ENCODE results near the gene ZNF101.

DNA sequence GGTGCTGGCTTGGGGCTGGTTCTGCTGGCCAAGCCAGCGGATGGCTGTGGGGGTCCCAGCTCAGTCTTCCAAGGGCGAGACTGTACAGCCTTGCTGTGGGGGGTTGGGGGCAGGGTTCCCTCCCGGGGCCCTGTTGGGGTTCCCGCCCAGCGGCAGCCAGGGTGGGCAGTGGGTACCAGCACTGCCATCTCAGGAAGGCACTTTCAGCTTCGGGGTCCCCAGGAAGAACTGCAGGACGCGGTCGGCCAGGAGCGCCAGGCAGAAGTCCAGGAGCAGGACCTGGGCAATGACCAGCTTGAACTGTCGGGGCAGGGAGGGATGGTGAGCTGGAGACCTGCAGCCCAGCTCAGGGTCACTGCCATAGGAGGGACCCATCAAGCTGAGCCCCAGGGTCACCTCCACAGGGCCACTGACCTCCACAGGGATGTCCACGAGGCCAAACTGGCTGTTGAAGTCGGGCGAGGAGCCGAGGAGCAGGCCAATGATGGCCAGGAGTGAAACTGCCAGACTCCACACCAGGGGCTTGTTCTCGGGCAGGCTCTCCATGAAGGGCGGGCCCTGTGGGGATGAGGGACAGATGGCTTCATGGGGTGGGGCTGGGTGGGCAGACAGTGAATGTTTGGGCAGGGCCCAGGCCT lies 23.3 kb upstream of the ZNF101 start:
- TF ChIP-seq, protein P1, sequence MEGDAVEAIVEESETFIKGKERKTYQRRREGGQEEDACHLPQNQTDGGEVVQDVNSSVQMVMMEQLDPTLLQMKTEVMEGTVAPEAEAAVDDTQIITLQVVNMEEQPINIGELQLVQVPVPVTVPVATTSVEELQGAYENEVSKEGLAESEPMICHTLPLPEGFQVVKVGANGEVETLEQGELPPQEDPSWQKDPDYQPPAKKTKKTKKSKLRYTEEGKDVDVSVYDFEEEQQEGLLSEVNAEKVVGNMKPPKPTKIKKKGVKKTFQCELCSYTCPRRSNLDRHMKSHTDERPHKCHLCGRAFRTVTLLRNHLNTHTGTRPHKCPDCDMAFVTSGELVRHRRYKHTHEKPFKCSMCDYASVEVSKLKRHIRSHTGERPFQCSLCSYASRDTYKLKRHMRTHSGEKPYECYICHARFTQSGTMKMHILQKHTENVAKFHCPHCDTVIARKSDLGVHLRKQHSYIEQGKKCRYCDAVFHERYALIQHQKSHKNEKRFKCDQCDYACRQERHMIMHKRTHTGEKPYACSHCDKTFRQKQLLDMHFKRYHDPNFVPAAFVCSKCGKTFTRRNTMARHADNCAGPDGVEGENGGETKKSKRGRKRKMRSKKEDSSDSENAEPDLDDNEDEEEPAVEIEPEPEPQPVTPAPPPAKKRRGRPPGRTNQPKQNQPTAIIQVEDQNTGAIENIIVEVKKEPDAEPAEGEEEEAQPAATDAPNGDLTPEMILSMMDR (IDR thresholded peaks at IDR 0.05): no peak
- TF ChIP-seq ATF1 (CRISPR knock-in tag; IDR thresholded peaks at IDR 0.05) (no peak), CREB1 (CRISPR knock-in tag; IDR thresholded peaks at IDR 0.05) (no peak), FOXP1 (CRISPR knock-in tag; IDR thresholded peaks at IDR 0.05; ENCODE audit: borderline replicate concordance) (no peak), GRHL2 (CRISPR knock-in tag; IDR thresholded peaks at IDR 0.05; ENCODE audit: insufficient replicate concordance, severe bottlenecking) (no peak)
- TF ChIP-seq, protein P2, sequence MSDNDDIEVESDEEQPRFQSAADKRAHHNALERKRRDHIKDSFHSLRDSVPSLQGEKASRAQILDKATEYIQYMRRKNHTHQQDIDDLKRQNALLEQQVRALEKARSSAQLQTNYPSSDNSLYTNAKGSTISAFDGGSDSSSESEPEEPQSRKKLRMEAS (CRISPR knock-in tag; IDR thresholded peaks at IDR 0.05): no peak
- TF ChIP-seq, protein P3, sequence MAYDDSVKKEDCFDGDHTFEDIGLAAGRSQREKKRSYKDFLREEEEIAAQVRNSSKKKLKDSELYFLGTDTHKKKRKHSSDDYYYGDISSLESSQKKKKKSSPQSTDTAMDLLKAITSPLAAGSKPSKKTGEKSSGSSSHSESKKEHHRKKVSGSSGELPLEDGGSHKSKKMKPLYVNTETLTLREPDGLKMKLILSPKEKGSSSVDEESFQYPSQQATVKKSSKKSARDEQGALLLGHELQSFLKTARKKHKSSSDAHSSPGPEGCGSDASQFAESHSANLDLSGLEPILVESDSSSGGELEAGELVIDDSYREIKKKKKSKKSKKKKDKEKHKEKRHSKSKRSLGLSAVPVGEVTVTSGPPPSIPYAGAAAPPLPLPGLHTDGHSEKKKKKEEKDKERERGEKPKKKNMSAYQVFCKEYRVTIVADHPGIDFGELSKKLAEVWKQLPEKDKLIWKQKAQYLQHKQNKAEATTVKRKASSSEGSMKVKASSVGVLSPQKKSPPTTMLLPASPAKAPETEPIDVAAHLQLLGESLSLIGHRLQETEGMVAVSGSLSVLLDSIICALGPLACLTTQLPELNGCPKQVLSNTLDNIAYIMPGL (CRISPR knock-in tag; IDR thresholded peaks at IDR 0.05): no peak
